GM23338 (cell line): ENCODE measurements around the gene CCDC28A. TPM values are rescaled to one million over a fixed set of nuclear protein-coding genes. Genes with fewer than 3 reads are reported as not detected.

Experiments used
- ATAC-seq: fragments of 200-7000 bp; cut with Tn5 transposase; 3 replicates; pipeline ENCODE4 v1.9.1; 2020
- DNase-seq: peaks from one replicate; pipeline ENCODE4 v3.0.0-alpha.2; 2015; ENCODE audit warnings: low spot score
- H2AFZ ChIP-seq: fragments of 200-600 bp; sonication (generic); 2 replicates; pipeline ENCODE4 v1.8.0; 2016; ENCODE audit warnings: antibody characterized with exemption, mild to moderate bottlenecking, moderate library complexity
- H3F3A ChIP-seq: fragments of 200-600 bp; sonication (generic); replicated peaks from 2 replicates; pipeline ENCODE4 v1.8.0; 2017; ENCODE audit warnings: antibody characterized with exemption, mixed run types, low read depth
- H3K27ac ChIP-seq: fragments of 200-600 bp; sonication (generic); 2 replicates; pipeline ENCODE4 v1.6.1; 2016; ENCODE audit warnings: low read depth
- H3K27me3 ChIP-seq: fragments of 200-600 bp; sonication (generic); 2 replicates; pipeline ENCODE4 v1.8.0; 2016; ENCODE audit warnings: mild to moderate bottlenecking, mixed run types, moderate library complexity; ENCODE audit not compliant: insufficient read depth
- H3K36me3 ChIP-seq: fragments of 200-600 bp; sonication (generic); 2 replicates; pipeline ENCODE4 v1.8.0; 2016; ENCODE audit warnings: mild to moderate bottlenecking; ENCODE audit not compliant: insufficient read depth
- H3K4me1 ChIP-seq: fragments of 200-600 bp; sonication (generic); 2 replicates; pipeline ENCODE4 v1.8.0; 2016; ENCODE audit warnings: mild to moderate bottlenecking, moderate library complexity; ENCODE audit not compliant: insufficient read depth
- H3K4me2 ChIP-seq: fragments of 200-600 bp; sonication (generic); 2 replicates; pipeline ENCODE4 v1.7.1; 2017; ENCODE audit warnings: mixed run types
- H3K4me3 ChIP-seq: fragments of 200-600 bp; sonication (generic); 2 replicates; pipeline ENCODE4 v1.6.1; 2016; ENCODE audit warnings: mixed run types
- H3K79me2 ChIP-seq: fragments of 200-600 bp; sonication (generic); replicated peaks from 2 replicates; pipeline ENCODE4 v1.8.0; 2017; ENCODE audit warnings: mild to moderate bottlenecking; ENCODE audit not compliant: insufficient read depth
- H3K9me2 ChIP-seq: fragments of 200-600 bp; sonication (generic); 2 replicates; pipeline ENCODE4 v1.8.0; 2017; ENCODE audit not compliant: insufficient read depth
- H4K20me1 ChIP-seq: fragments of 200-600 bp; sonication (generic); replicated peaks from 2 replicates; pipeline ENCODE4 v1.8.0; 2017; ENCODE audit warnings: mild to moderate bottlenecking; ENCODE audit not compliant: insufficient read depth
- H3K27ac Mint-ChIP-seq: 2 replicates; pipeline ENCODE4 v1.8.0; 2020; ENCODE audit warnings: inconsistent platforms, mild to moderate bottlenecking, moderate library complexity, mixed read lengths
- H3K27me3 Mint-ChIP-seq: 3 replicates; pipeline ENCODE4 v1.8.0; 2022; ENCODE audit warnings: low read depth, mild to moderate bottlenecking, moderate library complexity, mixed read lengths, inconsistent platforms; ENCODE audit not compliant: insufficient read depth, poor library complexity
- H3K36me3 Mint-ChIP-seq: 3 replicates; pipeline ENCODE4 v1.8.0; 2021; ENCODE audit warnings: low read depth, mild to moderate bottlenecking, inconsistent platforms, moderate library complexity, mixed read lengths
- H3K4me1 Mint-ChIP-seq: 3 replicates; pipeline ENCODE4 v1.8.0; 2020; ENCODE audit warnings: mild to moderate bottlenecking, inconsistent platforms, mixed read lengths
- H3K4me3 Mint-ChIP-seq: 3 replicates; pipeline ENCODE4 v1.8.0; 2021; ENCODE audit warnings: moderate library complexity, mild to moderate bottlenecking, inconsistent platforms, mixed read lengths
- H3K9me3 Mint-ChIP-seq: 3 replicates; pipeline ENCODE4 v1.8.0; 2020; ENCODE audit warnings: moderate library complexity, mild to moderate bottlenecking, inconsistent platforms, mixed read lengths
- CREB1 ChIP-seq: fragments of 250-450 bp; sonication (Bioruptor Pico); IDR thresholded peaks from 2 replicates; pipeline ENCODE4 v1.5.0; 2020; ENCODE audit warnings: low read depth, mild to moderate bottlenecking, moderate library complexity
- CTCF ChIP-seq, 2 experiments: fragments of 200-600 bp in 1 of 2; sonication (generic) in 1 of 2; conservative IDR thresholded peaks; 2 replicates each; pipeline versions ENCODE4 v1.5.1 to v1.6.1; 2016 to 2017; ENCODE audit warnings: antibody characterized with exemption in 2 of 2, low read depth in 2 of 2, mild to moderate bottlenecking in 2 of 2, moderate library complexity in 1 of 2
- ETS1 ChIP-seq: IDR thresholded peaks from 2 replicates; pipeline ENCODE4 v1.6.1; 2016; ENCODE audit warnings: antibody characterized with exemption
- EZH2 ChIP-seq: fragments of 200-600 bp; sonication (generic); IDR thresholded peaks from one replicate; pipeline ENCODE4 v1.8.0; 2017; ENCODE audit warnings: antibody characterized with exemption, mild to moderate bottlenecking, low read depth; ENCODE audit not compliant: unreplicated experiment
- EZH2phosphoT487 ChIP-seq: fragments of 200-600 bp; sonication (generic); IDR thresholded peaks from one replicate; pipeline ENCODE4 v1.8.1; 2018; ENCODE audit warnings: antibody characterized with exemption; ENCODE audit not compliant: unreplicated experiment
- JUNB ChIP-seq: IDR thresholded peaks from one replicate; pipeline ENCODE4 v1.6.1; 2016; ENCODE audit warnings: antibody characterized with exemption; ENCODE audit not compliant: unreplicated experiment
- NANOG ChIP-seq: IDR thresholded peaks from 2 replicates; pipeline ENCODE4 v1.6.1; 2016; ENCODE audit warnings: antibody characterized with exemption, borderline replicate concordance
- POLR2AphosphoS5 ChIP-seq: IDR thresholded peaks from 2 replicates; pipeline ENCODE4 v1.6.1; 2016; ENCODE audit warnings: antibody characterized with exemption, low read depth
- REST ChIP-seq: IDR thresholded peaks from one replicate; pipeline ENCODE4 v1.6.1; 2018; ENCODE audit warnings: antibody characterized with exemption; ENCODE audit not compliant: unreplicated experiment
- STAT1 ChIP-seq: IDR thresholded peaks from one replicate; pipeline ENCODE4 v1.6.1; 2016; ENCODE audit warnings: antibody characterized with exemption; ENCODE audit not compliant: unreplicated experiment
- ZNF114 ChIP-seq: fragments of 250-450 bp; sonication (Bioruptor Pico); IDR thresholded peaks from 2 replicates; pipeline ENCODE4 v1.5.0; 2020; ENCODE audit warnings: mild to moderate bottlenecking, moderate library complexity
- ZNF331 ChIP-seq: fragments of 250-450 bp; sonication (Bioruptor Pico); IDR thresholded peaks from 2 replicates; pipeline ENCODE4 v1.5.0; 2020; ENCODE audit warnings: low read depth, mild to moderate bottlenecking, moderate library complexity
- ZNF462 ChIP-seq: fragments of 250-450 bp; sonication (Bioruptor Pico); IDR thresholded peaks from 2 replicates; pipeline ENCODE4 v1.5.0; 2020; ENCODE audit warnings: mild to moderate bottlenecking, moderate library complexity
- polyA plus RNA-seq: library from polyadenylated mRNA; unstranded; fragments of >200 nt; fragmentation: Nextera tagmentation; extraction: Ambion mirVana; gene quantifications from 2 replicates; pipeline ENCODE4 v1.2.1, GENCODE V29; 2016
- total RNA-seq: library from RNA; depleted of rRNA; stranded (reverse); fragments of >200 nt; shearing (Covaris generic); gene quantifications from 2 replicates; pipeline ENCODE4 v1.2.3, GENCODE V29; 2014

CCDC28A gene
- total and polyA plus RNA-seq, 2 experiments from 2014 or later = 11.2 to 14.0 TPM

GRCh38 chr6:138757136-138757535, 16.4 kb upstream of the CCDC28A start:
- no peaks in the 10 kb centered on the region for H3K36me3 ChIP-seq
- ATAC-seq (no peak), DNase-seq (no peak)
- no peak overlapping the region for H3K4me2 ChIP-seq
- H3K36me3 Mint-ChIP-seq = no peaks in the 10 kb centered on the region
- H3K9me2 ChIP-seq = no peaks in the 10 kb centered on the region
- H3K27ac ChIP-seq = no peak overlapping the region
- H3K4me3 Mint-ChIP-seq = no peak overlapping the region
- H3K27ac Mint-ChIP-seq = no peak overlapping the region; the same call in 1 of the 2 replicates
- H3K9me3 Mint-ChIP-seq = no peaks in the 10 kb centered on the region
- H3K27me3 ChIP-seq = no peaks in the 10 kb centered on the region
- no peak overlapping the region for H2AFZ ChIP-seq
- no peak overlapping the region for H3K4me3 ChIP-seq
- H4K20me1 ChIP-seq = no peaks in the 10 kb centered on the region
- no peaks in the 10 kb centered on the region for H3K4me1 ChIP-seq
- H3K79me2 ChIP-seq = no peaks in the 10 kb centered on the region
- H3K4me1 Mint-ChIP-seq = peaks cover under 1% of the 10 kb centered on the region; the same call in 1 of the 3 replicates
- no peak for TF ChIP-seq STAT1
- TF ChIP-seq POLR2AphosphoS5 = no peak
- TF ChIP-seq JUNB = no peak
- TF ChIP-seq ZNF462 (CRISPR knock-in tag) = no peak
- no peak for TF ChIP-seq NANOG
- no peak for TF ChIP-seq CREB1 (CRISPR knock-in tag)
- TF ChIP-seq ZNF114 (CRISPR knock-in tag) = no peak
- TF ChIP-seq CTCF (conservative IDR thresholded peaks at IDR 0.05; ENCODE audit: low read depth in 2 of 2) = no peak
- no peak for TF ChIP-seq ZNF331 (CRISPR knock-in tag)
- TF ChIP-seq EZH2 = no peak
- no peak for TF ChIP-seq EZH2phosphoT487
- TF ChIP-seq REST = no peak
- no peak for TF ChIP-seq ETS1
- H3K27me3 Mint-ChIP-seq = no peaks in the 10 kb centered on the region
- no peaks in the 10 kb centered on the region for H3F3A ChIP-seq
